Non-pigmented ciliary epithelial cell (primary cell): ENCODE measurements around the gene RIOK1.
"Not testable (repeated sequence)": the region's sequence is repeated elsewhere in the genome, so short reads cannot be mapped to it uniquely, and the experiment has no call there.

Experiments
- DNase-seq: peaks from one replicate; pipeline ENCODE4 v3.0.0-alpha.2; 2010; ENCODE audit warnings: low read depth

Gene RIOK1

GRCh38 chr6:7441048-7441775 is 51.6 kb downstream of the RIOK1 start:
- DNase-seq: no peak

GRCh38 chr6:7442467-7442866 is 52.9 kb downstream of the RIOK1 start:
- no peak for DNase-seq

GRCh38 chr6:7445101-7445500 is 55.5 kb downstream of the RIOK1 start:
- no peak for DNase-seq

DNA sequence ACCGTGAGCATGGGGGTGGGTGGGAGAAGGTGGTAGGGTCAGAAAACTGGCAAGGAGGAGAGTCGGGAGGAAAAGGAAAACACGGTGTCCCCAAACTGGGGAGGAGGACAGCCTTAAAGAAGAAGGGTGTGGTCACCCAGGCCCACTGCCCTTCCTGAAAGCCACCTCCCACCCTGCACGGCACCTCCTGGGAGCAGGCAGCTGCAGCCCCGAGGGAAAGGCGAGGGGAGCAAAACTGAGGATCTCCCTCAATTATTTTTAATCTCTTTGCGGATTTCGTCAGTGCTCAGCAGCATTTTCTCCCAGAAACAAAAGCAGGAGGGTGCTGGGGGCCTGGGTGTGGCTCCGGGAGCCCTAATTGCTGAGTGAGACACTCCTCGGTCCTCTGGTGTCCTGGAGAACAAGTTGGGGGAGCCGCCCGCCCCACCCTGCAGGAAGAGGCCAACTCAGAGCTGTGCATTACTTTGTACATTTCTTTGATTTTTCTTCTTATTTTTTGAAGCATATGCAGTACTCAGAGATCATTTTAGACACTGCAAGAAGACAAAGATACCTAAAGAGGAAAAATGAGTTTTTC is 56.4 kb downstream of the RIOK1 start:
- no peak for DNase-seq

- no peak for DNase-seq
These were observed 57.2 kb downstream of the RIOK1 start for GRCh38 chr6:7446619-7447325.

DNA sequence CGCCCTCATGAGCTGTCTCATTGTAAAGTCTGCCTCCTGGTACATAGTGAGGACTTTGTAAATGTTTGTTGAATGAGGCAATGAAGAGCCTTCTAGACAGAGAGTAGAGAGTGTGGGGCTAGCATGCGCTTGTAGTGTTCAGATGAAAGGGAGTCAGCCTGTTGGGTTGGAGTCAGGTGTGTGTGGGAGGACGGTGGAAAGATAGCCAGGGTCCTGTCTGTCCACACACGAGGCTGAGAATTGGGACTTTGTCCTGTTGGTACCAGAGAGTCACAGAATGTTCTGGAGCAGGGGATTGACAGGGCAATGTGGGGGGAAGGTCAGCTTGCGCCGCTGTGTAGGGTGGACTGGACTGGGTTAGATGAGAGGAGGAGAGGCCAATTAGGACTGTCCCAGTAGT is 58.6 kb downstream of the RIOK1 start:
- no peak for DNase-seq

GRCh38 chr6:7449018-7449417 is 59.4 kb downstream of the RIOK1 start:
- DNase-seq: no peak

- no peak for DNase-seq
These were observed 61.7 kb downstream of the RIOK1 start for GRCh38 chr6:7451326-7451725.

- DNase-seq: no peak
These were observed 63.3 kb downstream of the RIOK1 start for GRCh38 chr6:7452898-7453297.

DNA sequence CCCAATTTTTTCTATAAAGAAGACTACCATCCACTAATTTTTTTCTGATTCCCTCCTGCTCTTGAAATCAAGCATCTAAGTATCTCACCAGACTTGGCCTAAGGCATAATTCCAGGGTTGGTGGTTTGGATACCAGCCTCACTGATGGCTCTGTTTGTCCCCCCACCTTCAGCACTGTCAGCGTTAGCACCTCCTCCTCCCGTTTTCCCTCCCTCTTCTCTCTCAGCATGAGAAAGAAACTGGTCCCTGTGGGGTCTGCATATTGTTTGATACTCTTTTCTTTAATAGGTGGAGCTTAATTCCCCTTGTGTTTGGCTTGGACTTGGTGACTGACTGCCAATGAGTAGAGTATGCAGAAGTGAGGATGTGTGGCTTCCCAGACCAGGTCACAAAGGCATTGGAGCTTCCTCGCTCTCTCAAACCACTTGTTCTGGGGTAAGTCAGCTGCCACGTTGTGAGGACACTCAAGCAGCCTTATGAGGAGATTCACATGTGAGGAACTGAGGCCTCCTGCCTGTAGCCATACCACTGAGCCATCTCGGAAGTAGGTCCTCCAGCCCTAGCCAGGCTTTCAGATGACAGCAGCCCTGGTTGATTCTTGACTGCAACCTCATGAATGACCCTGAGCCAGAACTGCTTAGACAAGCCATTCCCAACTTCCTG is 65.2 kb downstream of the RIOK1 start:
- DNase-seq: no peak

DNA sequence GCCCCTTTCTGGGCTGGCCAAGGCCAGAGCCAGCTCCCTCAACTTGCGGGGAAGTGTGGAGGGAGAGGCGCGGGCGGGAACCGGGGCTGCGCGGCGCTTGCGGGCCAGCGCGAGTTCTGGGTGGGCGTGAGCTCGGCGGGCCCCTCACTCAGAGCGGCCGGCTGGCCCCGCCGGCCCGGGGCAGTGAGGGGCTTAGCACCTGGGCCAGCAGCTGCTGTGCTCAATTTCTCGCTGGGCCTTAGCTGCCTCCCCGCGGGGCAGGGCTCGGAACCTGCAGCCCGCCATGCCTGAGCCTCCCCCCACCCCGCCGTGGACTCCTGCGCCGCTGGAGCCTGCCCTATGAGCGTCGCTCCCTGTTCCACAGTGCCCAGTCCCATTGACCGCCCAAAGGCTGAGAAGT is 66.7 kb downstream of the RIOK1 start:
- not testable (repeated sequence) for DNase-seq

DNA sequence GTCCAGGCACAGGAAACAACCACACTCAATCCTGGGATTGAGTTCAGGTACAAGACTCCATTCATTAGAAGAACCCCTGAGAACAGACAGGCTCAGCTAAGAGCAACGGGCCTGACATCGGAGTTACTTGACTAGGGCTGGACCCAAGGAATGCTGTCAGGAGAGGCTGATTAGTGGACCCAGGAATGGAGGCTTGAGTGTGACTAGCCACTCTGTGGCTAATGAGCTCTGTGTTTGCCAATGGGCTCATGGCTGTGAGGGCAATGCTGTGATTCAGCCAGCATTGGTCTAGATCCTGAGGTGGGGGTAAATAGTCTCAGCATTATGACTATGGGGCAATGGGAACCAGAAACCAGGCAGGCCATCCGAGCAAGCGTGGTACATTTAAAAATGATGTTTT is 71.8 kb downstream of the RIOK1 start:
- no peak for DNase-seq

DNA sequence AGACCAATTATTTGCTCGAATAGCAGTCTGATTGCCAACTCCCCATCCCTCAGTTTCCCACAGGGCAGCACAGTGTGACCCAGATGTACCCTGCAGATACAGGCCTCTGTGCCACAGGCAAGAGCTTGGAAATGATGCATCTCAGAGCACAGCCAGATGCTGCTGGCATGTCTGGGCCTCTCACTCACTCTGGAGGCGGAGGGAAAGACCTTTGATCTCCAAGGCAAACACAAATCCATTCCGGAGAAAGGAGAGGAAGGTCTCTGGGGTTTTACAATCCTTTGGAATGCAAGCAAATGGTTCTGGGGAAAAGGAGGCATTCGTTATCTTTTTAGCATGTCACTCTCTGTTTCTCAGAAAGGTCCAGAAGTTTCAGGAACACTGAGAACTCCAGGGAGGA is 74.2 kb downstream of the RIOK1 start:
- DNase-seq: no peak

DNA sequence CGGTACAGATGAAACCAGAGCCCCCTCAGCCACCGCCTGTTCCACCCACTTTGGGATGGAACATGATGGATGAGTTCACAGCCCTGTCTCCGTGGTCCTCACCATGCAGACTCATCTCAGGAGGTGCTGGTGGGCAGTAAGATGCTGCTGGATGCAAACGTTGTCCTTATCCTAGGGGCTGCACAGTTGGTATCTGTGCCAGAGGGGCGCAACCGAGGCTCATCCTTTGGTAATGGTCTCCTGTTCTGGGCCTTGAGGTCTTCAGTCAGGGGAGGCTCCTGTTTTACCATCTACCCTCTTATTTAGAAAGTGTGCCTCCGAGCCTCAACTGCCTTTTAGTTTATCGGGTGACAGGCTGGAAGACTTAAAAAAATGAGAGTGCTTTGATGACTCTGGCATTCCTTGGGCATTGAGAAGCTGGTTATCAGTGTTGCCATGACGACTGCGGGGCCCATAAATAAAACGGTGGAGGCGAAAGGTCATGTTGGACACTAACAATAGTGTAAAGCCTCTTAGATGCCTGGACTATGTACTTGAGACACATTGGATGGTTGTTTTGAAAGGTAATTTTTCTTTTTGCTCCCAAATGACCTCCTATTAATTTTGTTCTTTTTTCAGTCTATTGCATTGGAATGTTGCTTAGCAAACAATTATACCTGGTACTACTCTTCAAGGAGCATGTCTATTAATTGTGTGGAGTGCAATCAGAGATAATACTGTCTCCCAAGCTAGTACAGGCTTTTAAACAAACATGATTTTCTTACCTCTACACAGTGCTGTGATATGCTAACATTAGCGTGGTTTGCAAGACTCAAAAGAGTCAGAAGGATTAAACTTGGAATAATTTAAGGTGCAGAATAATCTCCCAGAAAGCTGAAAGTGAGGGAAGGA is 77.6 kb downstream of the RIOK1 start:
- no peak for DNase-seq
